K562 (cell line): ENCODE data around the gene FASN.

Source experiments
- NUFIP1 ChIP-seq: fragments of 450-650 bp; IDR thresholded peaks from 2 replicates; pipeline ENCODE4 v1.6.1; 2018; ENCODE audit not compliant: partially characterized antibody
- POLR2A ChIP-seq: fragments of 450-650 bp; conservative IDR thresholded peaks from 2 replicates; pipeline ENCODE4 v1.6.1; 2016
- RCOR1 ChIP-seq, 2 experiments: IDR thresholded peaks; 2 replicates each; pipeline ENCODE4 v1.6.1; 2012; ENCODE audit warnings: low read depth in 2 of 2, low read length in 2 of 2, borderline replicate concordance in 1 of 2, improper control_type of control experiment in 1 of 2

GRCh38 chr17:82053130-82053529, 44.9 kb downstream of the FASN start:
- TF ChIP-seq POLR2A, result no peak
- TF ChIP-seq NUFIP1, result no peak
- TF ChIP-seq RCOR1 (IDR thresholded peaks at IDR 0.05; ENCODE audit: borderline replicate concordance in 1 of 2, low read depth in 2 of 2, low read length in 2 of 2), result no peak
